ENCODE results near the gene ARF6. TPM values are rescaled to one million over a fixed set of nuclear protein-coding genes. Genes with fewer than 3 reads are reported as not detected.
A peak's percentile ranks its signal among the peaks of the same experiment; 100 is the strongest.

The ARF6 gene
- total and polyA plus RNA-seq, 9 of the 15 experiments (the other 6 are each of a cell fraction or from before 2014, with no cell fraction given), result 15.3 to 35.2 (median 24.9) TPM

DNA sequence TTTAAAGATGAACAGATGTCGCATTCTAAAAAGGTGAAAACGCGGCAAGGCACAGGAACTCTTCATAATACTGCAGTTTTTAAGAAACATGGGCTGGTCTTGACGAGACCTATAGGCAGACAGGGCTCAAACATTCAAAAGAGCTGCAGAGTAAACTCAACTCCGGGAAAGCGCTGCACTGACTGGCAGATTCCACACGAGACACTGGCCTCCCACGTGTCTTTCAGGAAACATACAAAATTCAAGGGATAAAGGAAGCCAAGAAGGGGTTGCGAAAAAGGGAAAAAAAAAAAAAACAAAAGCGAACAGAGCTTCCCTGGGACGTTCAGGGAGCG lies 614 bp upstream of the ARF6 start (continued):
- TF ChIP-seq, protein P1, sequence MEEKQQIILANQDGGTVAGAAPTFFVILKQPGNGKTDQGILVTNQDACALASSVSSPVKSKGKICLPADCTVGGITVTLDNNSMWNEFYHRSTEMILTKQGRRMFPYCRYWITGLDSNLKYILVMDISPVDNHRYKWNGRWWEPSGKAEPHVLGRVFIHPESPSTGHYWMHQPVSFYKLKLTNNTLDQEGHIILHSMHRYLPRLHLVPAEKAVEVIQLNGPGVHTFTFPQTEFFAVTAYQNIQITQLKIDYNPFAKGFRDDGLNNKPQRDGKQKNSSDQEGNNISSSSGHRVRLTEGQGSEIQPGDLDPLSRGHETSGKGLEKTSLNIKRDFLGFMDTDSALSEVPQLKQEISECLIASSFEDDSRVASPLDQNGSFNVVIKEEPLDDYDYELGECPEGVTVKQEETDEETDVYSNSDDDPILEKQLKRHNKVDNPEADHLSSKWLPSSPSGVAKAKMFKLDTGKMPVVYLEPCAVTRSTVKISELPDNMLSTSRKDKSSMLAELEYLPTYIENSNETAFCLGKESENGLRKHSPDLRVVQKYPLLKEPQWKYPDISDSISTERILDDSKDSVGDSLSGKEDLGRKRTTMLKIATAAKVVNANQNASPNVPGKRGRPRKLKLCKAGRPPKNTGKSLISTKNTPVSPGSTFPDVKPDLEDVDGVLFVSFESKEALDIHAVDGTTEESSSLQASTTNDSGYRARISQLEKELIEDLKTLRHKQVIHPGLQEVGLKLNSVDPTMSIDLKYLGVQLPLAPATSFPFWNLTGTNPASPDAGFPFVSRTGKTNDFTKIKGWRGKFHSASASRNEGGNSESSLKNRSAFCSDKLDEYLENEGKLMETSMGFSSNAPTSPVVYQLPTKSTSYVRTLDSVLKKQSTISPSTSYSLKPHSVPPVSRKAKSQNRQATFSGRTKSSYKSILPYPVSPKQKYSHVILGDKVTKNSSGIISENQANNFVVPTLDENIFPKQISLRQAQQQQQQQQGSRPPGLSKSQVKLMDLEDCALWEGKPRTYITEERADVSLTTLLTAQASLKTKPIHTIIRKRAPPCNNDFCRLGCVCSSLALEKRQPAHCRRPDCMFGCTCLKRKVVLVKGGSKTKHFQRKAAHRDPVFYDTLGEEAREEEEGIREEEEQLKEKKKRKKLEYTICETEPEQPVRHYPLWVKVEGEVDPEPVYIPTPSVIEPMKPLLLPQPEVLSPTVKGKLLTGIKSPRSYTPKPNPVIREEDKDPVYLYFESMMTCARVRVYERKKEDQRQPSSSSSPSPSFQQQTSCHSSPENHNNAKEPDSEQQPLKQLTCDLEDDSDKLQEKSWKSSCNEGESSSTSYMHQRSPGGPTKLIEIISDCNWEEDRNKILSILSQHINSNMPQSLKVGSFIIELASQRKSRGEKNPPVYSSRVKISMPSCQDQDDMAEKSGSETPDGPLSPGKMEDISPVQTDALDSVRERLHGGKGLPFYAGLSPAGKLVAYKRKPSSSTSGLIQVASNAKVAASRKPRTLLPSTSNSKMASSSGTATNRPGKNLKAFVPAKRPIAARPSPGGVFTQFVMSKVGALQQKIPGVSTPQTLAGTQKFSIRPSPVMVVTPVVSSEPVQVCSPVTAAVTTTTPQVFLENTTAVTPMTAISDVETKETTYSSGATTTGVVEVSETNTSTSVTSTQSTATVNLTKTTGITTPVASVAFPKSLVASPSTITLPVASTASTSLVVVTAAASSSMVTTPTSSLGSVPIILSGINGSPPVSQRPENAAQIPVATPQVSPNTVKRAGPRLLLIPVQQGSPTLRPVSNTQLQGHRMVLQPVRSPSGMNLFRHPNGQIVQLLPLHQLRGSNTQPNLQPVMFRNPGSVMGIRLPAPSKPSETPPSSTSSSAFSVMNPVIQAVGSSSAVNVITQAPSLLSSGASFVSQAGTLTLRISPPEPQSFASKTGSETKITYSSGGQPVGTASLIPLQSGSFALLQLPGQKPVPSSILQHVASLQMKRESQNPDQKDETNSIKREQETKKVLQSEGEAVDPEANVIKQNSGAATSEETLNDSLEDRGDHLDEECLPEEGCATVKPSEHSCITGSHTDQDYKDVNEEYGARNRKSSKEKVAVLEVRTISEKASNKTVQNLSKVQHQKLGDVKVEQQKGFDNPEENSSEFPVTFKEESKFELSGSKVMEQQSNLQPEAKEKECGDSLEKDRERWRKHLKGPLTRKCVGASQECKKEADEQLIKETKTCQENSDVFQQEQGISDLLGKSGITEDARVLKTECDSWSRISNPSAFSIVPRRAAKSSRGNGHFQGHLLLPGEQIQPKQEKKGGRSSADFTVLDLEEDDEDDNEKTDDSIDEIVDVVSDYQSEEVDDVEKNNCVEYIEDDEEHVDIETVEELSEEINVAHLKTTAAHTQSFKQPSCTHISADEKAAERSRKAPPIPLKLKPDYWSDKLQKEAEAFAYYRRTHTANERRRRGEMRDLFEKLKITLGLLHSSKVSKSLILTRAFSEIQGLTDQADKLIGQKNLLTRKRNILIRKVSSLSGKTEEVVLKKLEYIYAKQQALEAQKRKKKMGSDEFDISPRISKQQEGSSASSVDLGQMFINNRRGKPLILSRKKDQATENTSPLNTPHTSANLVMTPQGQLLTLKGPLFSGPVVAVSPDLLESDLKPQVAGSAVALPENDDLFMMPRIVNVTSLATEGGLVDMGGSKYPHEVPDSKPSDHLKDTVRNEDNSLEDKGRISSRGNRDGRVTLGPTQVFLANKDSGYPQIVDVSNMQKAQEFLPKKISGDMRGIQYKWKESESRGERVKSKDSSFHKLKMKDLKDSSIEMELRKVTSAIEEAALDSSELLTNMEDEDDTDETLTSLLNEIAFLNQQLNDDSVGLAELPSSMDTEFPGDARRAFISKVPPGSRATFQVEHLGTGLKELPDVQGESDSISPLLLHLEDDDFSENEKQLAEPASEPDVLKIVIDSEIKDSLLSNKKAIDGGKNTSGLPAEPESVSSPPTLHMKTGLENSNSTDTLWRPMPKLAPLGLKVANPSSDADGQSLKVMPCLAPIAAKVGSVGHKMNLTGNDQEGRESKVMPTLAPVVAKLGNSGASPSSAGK (IDR thresholded peaks at IDR 0.05), result peak; percentile 85; the same call in 1 of the 2 replicates
- no peak for TF ChIP-seq ZNF316 (IDR thresholded peaks at IDR 0.05)

All from K562 (cell line).